Measurements from ENCODE around the gene ASB13.

ASB13 gene

DNA sequence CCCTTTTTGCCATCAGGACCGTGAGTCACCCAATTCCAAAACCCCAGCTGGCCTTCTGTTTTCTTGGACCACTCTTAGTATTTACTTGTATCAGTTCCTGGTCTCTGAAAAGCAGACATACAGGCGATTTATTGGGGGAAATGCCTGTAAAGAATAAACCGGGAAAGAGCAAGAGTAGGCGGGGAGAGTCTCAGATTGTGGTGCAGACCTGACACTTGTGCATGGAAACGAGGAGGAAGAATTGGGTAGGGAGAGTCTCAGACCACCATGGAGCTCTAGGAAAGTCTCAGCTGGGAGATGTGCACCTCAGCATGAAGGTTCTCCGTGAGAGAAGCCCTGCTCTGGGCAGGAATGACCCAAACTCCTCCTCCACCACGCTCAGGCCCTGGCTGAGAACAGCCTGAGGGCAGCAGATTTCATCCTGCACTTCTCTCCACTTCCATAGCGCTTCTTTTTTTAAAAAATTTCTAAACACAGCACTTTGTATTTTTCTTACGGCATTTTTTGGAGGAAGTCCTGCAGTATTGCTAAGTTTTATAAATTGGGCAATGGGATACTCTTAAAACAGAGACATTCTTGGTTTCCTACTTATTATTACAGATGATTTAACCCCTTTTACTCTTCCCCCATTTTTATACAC, 12.1 kb upstream of the ASB13 start:
- Histone ChIP-seq H3K4me3 (no peak overlapping the region), H3K27ac (no peak overlapping the region)

DNA sequence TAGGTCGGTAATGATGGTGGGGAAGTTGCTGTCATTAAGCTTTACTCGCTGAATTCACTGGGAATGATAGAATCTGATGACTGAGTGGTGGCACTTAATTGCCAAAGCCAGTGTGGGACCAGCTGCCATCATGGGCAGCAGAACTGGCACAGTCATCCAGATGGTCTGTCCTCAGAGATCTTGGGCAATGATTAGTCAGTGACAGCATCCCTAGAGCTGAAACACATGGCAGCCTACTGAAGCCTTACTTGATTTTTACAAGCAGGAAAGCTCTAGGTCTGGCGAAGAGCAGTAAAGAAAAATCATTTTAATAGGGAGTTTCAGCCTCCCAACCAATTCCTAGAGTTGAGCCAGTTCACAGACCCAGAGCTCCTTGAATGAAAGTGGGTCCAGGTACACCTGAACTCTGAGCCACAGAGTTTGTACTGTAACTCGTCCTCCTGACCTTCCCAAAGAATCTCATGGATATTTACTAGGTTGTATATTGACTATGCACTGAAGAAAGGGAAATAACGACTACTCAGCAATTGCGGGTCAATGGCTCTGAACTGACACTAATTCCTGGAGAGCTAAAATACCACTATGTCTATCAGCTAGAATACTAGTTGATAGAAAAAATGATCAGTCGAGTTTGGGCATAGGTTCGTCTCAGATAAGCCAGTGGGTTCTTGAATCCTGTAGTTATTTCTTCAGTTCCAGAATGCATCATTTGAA, 4.4 kb upstream of the ASB13 start:
- no peak overlapping the region for H3K4me3 ChIP-seq
- H3K27ac ChIP-seq: no peak overlapping the region

GRCh38 chr10:5669604-5670003, 3.2 kb upstream of the ASB13 start:
- no peak overlapping the region for H3K4me3 ChIP-seq

DNA sequence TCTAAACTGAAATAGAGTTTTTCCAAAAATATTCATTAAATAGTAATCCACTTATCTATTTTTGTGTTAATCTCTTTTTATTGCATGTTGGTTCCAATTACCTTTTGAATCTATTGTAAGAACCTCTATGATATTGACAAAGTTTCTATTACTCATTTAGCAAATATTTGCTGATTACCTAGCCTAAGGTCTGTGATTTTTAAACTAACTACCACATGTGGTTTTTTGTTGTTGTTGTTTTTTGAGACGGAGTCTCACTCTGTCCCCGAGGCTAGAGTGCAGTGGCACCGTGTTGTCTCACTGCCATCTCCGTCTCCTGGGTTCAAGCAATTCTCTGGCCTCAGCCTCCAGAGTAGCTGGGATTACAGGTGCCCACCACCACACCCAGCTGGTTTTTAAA, 2.0 kb upstream of the ASB13 start:
- no peak overlapping the region for H3K4me3 ChIP-seq
- no peak overlapping the region for H3K27ac ChIP-seq

More at GRCh38 chr10:5669604-5670003, 3.2 kb upstream of the ASB13 start:
- H3K27ac ChIP-seq: no peak overlapping the region

GRCh38 chr10:5666841-5667630, 641 bp upstream of the ASB13 start:
- Histone ChIP-seq H3K27ac (peak overlapping the region in 3 of 21 experiments; percentile 78 to 89 (median 84)), H3K4me3 (peak overlapping the region; percentile 67 to 93 (median 86))

DNA sequence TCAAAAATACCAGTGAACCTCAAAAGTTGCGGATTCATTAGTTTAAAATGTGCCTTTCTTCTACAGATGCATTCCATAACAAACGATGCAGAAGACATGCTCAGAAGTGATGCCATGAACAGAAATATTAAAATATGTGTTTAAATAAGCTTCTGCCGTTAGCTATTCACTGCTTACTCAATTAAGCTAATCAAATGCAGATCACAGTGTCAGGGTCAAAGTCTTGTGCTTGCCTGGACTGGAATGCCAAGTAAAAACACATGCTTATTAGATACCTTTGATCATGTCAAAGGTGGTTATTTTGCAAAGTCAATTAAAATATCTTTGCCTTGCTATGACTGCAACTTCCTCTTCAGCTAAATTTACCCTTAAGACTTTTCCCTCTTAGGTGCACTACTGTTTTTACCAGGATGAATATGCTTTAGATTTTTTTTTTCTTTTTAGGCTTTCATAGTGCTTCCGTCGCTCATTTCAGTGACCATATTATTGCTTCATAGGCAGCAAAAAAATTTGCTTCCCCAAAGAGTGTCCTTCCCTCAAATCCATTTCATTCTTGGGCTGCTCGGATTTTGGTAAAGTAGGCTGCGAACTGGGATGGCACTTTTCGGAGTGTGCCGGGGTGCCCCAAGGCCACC, 905 bp downstream of the ASB13 start:
- Histone ChIP-seq H3K27ac (peak overlapping the region in 20 of 21 experiments; percentile 68 to 93 (median 86)), H3K4me3 (peak overlapping the region; percentile 67 to 93 (median 86))

DNA sequence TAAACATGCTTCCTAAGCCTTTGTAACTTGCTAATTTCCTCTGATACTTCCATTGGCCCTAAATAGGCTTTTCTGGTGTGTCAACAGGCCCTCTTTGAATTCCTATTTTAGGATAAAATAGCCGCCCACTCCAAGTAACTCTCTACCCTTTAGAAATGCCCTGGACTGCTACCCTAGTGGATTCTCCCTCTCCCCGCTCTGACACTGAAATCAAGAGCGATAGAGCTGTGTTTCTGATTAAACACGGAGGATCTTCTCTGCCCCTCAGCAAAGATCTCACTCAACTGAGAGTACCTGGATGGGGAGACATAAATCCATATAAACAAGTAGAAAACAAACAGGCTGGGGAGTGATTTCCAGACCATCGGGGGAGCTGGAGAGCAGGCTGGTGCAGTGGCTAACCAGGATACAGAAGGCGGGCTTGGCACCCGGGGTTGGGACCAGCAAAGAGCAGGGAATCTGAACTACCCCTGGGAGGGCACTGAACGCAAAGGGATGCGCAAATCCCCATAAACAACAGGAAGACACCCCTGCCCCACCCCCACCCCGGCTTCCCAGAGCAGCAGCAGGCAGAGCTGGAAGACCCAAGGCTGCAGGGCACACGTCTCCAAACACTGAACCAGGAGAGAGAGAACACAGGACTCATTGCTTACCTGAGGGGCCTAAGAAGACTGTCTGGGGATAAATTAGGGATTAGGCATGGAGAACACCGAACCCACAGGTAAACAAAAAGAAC, 2.5 kb downstream of the ASB13 start:
- H3K27ac ChIP-seq: no peak overlapping the region
- no peak overlapping the region for H3K4me3 ChIP-seq

DNA sequence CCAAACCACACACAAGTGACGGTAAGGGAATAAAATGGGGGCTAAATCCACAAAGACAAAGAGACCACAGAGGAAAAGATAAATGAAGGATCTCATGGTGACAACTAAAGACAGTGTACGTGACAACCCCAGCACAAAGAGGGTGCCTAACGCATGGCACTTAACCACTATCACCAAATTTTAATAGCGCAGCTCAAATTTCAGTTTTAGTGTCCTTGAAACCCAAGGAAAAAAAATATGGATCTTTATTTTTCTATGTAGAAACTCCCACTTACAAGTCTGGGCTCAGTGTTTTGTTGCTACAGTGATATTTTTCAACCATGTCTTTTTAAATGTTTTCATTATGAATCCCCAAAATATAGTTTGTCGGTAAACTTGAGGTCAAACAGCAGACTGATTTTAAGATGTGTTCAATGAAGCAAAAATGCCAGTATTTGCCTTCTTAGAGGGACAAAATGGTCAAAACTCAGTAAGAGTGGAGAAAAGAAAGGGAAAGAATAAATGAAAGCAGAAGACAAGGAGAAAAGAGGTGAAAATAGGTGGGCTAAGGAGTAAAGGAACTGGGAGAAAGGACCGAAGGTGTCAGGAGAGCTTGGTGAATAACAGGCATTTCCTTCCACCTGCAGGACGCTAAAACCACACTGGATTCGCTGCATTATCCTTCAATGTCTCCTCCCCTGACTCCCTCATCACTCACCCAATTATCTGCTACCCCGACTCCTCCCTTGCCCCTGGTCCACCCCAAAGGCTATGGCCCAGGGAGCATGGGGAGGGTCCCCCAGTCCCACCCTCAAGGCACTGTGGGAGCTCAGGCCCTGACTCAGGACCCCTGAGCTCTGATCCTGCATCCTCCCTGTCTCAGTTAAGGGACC, 3.5 kb downstream of the ASB13 start:
- Histone ChIP-seq H3K27ac (no peak overlapping the region), H3K4me3 (no peak overlapping the region)

- Histone ChIP-seq H3K4me3 (no peak overlapping the region), H3K27ac (no peak overlapping the region)
Observed at GRCh38 chr10:5661043-5661442, 5.4 kb downstream of the ASB13 start.

GRCh38 chr10:5659702-5660528, 6.5 kb downstream of the ASB13 start:
- Histone ChIP-seq H3K27ac (no peak overlapping the region), H3K4me3 (no peak overlapping the region)

GRCh38 chr10:5658871-5659618, 7.3 kb downstream of the ASB13 start:
- no peak overlapping the region for H3K27ac ChIP-seq
- H3K4me3 ChIP-seq: no peak overlapping the region

GRCh38 chr10:5656737-5657579, 9.4 kb downstream of the ASB13 start:
- Histone ChIP-seq H3K4me3 (no peak overlapping the region), H3K27ac (no peak overlapping the region)

- Histone ChIP-seq H3K27ac (no peak overlapping the region), H3K4me3 (no peak overlapping the region)
Observed at GRCh38 chr10:5655121-5655520, 11.3 kb downstream of the ASB13 start.

- no peak overlapping the region for H3K27ac ChIP-seq
- no peak overlapping the region for H3K4me3 ChIP-seq
Observed at GRCh38 chr10:5654218-5654755, 12.1 kb downstream of the ASB13 start.

DNA sequence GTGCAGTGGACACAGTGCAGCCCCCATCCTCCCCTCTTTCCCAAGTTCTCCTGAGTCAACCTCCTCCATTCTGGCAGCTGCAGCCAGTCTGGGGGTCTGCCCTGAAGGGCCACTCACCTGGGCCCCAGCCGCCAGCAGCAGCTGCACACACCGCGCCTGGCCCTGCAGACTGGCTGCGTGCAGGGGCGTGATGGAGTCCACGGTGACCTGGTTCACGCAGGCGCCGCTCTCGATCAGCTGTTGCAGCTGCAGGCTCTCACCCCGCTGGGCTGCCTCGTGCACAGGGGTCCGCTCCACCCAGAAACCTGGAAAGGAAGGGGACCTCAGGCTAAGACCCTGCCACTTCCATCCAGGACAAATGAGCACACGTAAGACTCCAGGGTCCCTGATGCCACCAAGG, 13.6 kb downstream of the ASB13 start:
- Histone ChIP-seq H3K4me3 (no peak overlapping the region), H3K27ac (peak overlapping the region in 2 of 21 experiments; percentile 28 to 43)

GRCh38 chr10:5651388-5651764, 15.0 kb downstream of the ASB13 start:
- H3K4me3 ChIP-seq: no peak overlapping the region
- H3K27ac ChIP-seq: no peak overlapping the region

All from skin epidermis (tissue), 12 donors.